GM18858 (cell line): ENCODE data around the gene POC1A.

Source experiments
- ATAC-seq: cut with Tn5 transposase; IDR thresholded peaks from one replicate; pipeline ENCODE4 v1.9.1; 2021; ENCODE audit not compliant: unreplicated experiment

Gene POC1A

GRCh38 chr3:52154135-52155094, at the start of gene POC1A:
Gene POC1A, minus strand, starts transcription at chr3:52154423. Its CDS starts 51 bp downstream, at chr3:52154372.
- peak; percentile 48 for ATAC-seq

- ATAC-seq, result no peak
These were observed 49.5 kb upstream of the POC1A start for GRCh38 chr3:52203701-52204100.

GRCh38 chr3:52202384-52203077, 48.3 kb upstream of the POC1A start:
- ATAC-seq, result no peak

- no peak for ATAC-seq
These were observed 46.9 kb upstream of the POC1A start for GRCh38 chr3:52200981-52201679.

- ATAC-seq, result no peak
These were observed 44.7 kb upstream of the POC1A start for GRCh38 chr3:52198643-52199608.

- ATAC-seq, result peak; percentile 54
These were observed 43.8 kb upstream of the POC1A start, which contains the start of gene ALAS1 for GRCh38 chr3:52197842-52198625. Gene ALAS1, plus strand, starts transcription at chr3:52198160. Its CDS starts 1,082 bp downstream, at chr3:52199242.

GRCh38 chr3:52197499-52197841, 43.2 kb upstream of the POC1A start:
- ATAC-seq, result peak; percentile 4

GRCh38 chr3:52196977-52197376, 42.8 kb upstream of the POC1A start:
- ATAC-seq, result no peak

GRCh38 chr3:52195823-52196331, 41.7 kb upstream of the POC1A start:
- ATAC-seq, result no peak

GRCh38 chr3:52195291-52195597, 41.0 kb upstream of the POC1A start:
- ATAC-seq, result no peak

- ATAC-seq, result no peak
These were observed 40.5 kb upstream of the POC1A start for GRCh38 chr3:52194485-52195290.

- no peak for ATAC-seq
These were observed 38.8 kb upstream of the POC1A start for GRCh38 chr3:52193065-52193464.

- no peak for ATAC-seq
These were observed 37.4 kb upstream of the POC1A start for GRCh38 chr3:52191663-52192062.

GRCh38 chr3:52190294-52191074, 36.3 kb upstream of the POC1A start:
- no peak for ATAC-seq

GRCh38 chr3:52188556-52188955, 34.3 kb upstream of the POC1A start:
- ATAC-seq, result no peak

- no peak for ATAC-seq
These were observed 32.5 kb upstream of the POC1A start for GRCh38 chr3:52186729-52187128.

GRCh38 chr3:52185837-52186236, 31.6 kb upstream of the POC1A start:
- no peak for ATAC-seq

- ATAC-seq, result no peak
These were observed 31.1 kb upstream of the POC1A start for GRCh38 chr3:52185311-52185710.
